Body of pancreas (tissue), 4 donors: Measurements from ENCODE around the gene BICD1. TPM values are rescaled to one million over a fixed set of nuclear protein-coding genes. Genes with fewer than 3 reads are reported as not detected.
"Not testable (repeated sequence)": the region's sequence is repeated elsewhere in the genome, so short reads cannot be mapped to it uniquely, and the experiment has no call there.

Experiments used
- ATAC-seq: fragments of 150-250 bp; one replicate; pipeline ENCODE4 v1.9.1; 2016
- DNase-seq, 4 donors: peaks; one replicate each; pipeline ENCODE4 v3.0.0-alpha.2; 2019
- H3K27ac ChIP-seq, 4 donors: fragments of 200-600 bp; sonication (generic); 1 replicate in 3 of 4; 2 replicates in 1 of 4; pipeline versions ENCODE4 v1.5.1 to v1.6.1; 2016 to 2019; ENCODE audit warnings: mild to moderate bottlenecking in 1 of 4, mixed read lengths in 1 of 4, moderate library complexity in 1 of 4
- H3K27me3 ChIP-seq, 2 donors: fragments of 200-600 bp; sonication (generic); one replicate each; pipeline ENCODE4 v1.6.0; 2016; ENCODE audit warnings: mild to moderate bottlenecking in 1 of 2
- H3K36me3 ChIP-seq, 2 donors: fragments of 200-600 bp; sonication (generic); replicated peaks in 1 of 2; 2 replicates each; pipeline ENCODE4 v1.5.1; 2016; ENCODE audit warnings: low read depth in 2 of 2; ENCODE audit not compliant: insufficient read depth in 1 of 2
- H3K4me1 ChIP-seq: fragments of 200-600 bp; sonication (generic); one replicate; pipeline ENCODE4 v1.6.0; 2016
- H3K4me3 ChIP-seq, 2 donors: fragments of 200-600 bp; sonication (generic); 1 replicate in 1 of 2; 2 replicates in 1 of 2; pipeline ENCODE4 v1.5.1; 2016 to 2019
- H3K9me3 ChIP-seq, 3 donors: fragments of 200-600 bp; sonication (generic); 1 replicate in 2 of 3; 2 replicates in 1 of 3; pipeline ENCODE4 v1.5.1; 2016
- CTCF ChIP-seq, 7 experiments: fragments of 450-650 bp in 4 of 7; fragments of 200-600 bp in 3 of 7; sonication (generic) in 3 of 7; IDR thresholded peaks; one replicate each; pipeline ENCODE4 v1.5.1; 2016 to 2019; ENCODE audit warnings: antibody characterized with exemption in 7 of 7
- POLR2A ChIP-seq, 3 donors: fragments of 450-650 bp; IDR thresholded peaks; one replicate each; pipeline ENCODE4 v1.6.1; 2016; ENCODE audit warnings: antibody characterized with exemption in 3 of 3, mild to moderate bottlenecking in 2 of 3
- WGBS, 2 donors: methylation state at CpG; one replicate each; pipeline ENCODE4 v1.1.5; 2017; 5-methylcytosine and 5-hydroxymethylcytosine counted together
- intact Hi-C: fragments of 100-400 bp; cut with DNase I; formaldehyde crosslinking; loops from one replicate; pipeline ENCODE4 v1.15.1; 2023
- total RNA-seq, 2 donors: library from RNA; depleted of rRNA; stranded (reverse); fragments of >200 nt; gene quantifications; one replicate each; pipeline ENCODE4 v1.1.0, GENCODE V29; 2016

The BICD1 gene
- total RNA-seq, 2 donors from 2014 or later: 3.0 to 6.2 TPM

GRCh38 chr12:32273063-32273522 lies 166.4 kb downstream of the BICD1 start:
- H3K27me3 ChIP-seq: no peaks in the 10 kb centered on the region
- DNase-seq (no peak), ATAC-seq (no peak)
- intact Hi-C loops: no loop called here
- TF ChIP-seq CTCF (IDR thresholded peaks at IDR 0.05): no peak
- TF ChIP-seq POLR2A (IDR thresholded peaks at IDR 0.05): no peak
- 75 to 77% methylated on average over 4 of the region's 4 CpGs for WGBS, 2 donors
- no peak overlapping the region for H3K4me3 ChIP-seq
- H3K36me3 ChIP-seq: no peaks in the 10 kb centered on the region
- no peak overlapping the region for H3K27ac ChIP-seq
- H3K4me1 ChIP-seq: peaks cover 10% of the 10 kb centered on the region
- H3K9me3 ChIP-seq: no peaks in the 10 kb centered on the region

- DNase-seq (no peak), ATAC-seq (no peak)
- Histone ChIP-seq H3K4me3 (no peak overlapping the region), H3K4me1 (peaks cover 10% of the 10 kb centered on the region), H3K27me3 (no peaks in the 10 kb centered on the region), H3K36me3 (no peaks in the 10 kb centered on the region), H3K9me3 (no peaks in the 10 kb centered on the region), H3K27ac (no peak overlapping the region)
- WGBS, 2 donors: 60 to 72% methylated on average over 7 of the region's 7 CpGs
- no peak for TF ChIP-seq CTCF (IDR thresholded peaks at IDR 0.05)
- no peak for TF ChIP-seq POLR2A (IDR thresholded peaks at IDR 0.05)
- intact Hi-C loops: no loop called here
Measured at GRCh38 chr12:32273712-32274111, 167.1 kb downstream of the BICD1 start.

GRCh38 chr12:32274665-32275064 lies 168.0 kb downstream of the BICD1 start:
- Histone ChIP-seq H3K27ac (no peak overlapping the region), H3K9me3 (no peaks in the 10 kb centered on the region), H3K27me3 (no peaks in the 10 kb centered on the region), H3K36me3 (no peaks in the 10 kb centered on the region), H3K4me1 (peaks cover 10% of the 10 kb centered on the region), H3K4me3 (no peak overlapping the region)
- no peak for TF ChIP-seq CTCF (IDR thresholded peaks at IDR 0.05)
- no peak for TF ChIP-seq POLR2A (IDR thresholded peaks at IDR 0.05)
- 92 to 94% methylated on average over 2 of the region's 2 CpGs for WGBS, 2 donors
- no peak for ATAC-seq
- DNase-seq: no peak
- intact Hi-C loops: no loop called here

DNA sequence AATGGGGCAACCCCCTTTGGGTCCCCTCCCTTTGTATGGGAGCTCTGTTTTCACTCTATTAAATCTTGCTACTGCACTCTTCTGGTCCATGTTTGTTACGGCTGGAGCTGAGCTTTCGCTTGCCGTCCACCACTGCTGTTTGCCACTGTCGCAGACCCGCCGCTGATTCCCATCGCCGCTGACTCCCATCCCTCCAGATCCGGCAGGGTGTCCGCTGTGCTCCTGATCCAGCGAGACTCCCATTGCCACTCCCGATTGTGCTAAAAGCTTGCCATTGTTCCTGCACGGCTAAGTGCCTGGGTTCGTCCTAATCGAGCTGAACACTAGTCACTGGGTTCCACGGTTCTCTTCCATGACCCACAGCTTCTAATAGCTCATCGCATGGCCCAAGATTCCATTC lies 168.9 kb downstream of the BICD1 start:
- H3K4me3 ChIP-seq, H3K36me3 ChIP-seq, H3K27ac ChIP-seq, intact Hi-C loops, H3K27me3 ChIP-seq, ATAC-seq, H3K4me1 ChIP-seq, DNase-seq, H3K9me3 ChIP-seq: not testable (repeated sequence)
- WGBS, 2 donors: 86 to 91% methylated on average over 17 of the region's 17 CpGs

DNA sequence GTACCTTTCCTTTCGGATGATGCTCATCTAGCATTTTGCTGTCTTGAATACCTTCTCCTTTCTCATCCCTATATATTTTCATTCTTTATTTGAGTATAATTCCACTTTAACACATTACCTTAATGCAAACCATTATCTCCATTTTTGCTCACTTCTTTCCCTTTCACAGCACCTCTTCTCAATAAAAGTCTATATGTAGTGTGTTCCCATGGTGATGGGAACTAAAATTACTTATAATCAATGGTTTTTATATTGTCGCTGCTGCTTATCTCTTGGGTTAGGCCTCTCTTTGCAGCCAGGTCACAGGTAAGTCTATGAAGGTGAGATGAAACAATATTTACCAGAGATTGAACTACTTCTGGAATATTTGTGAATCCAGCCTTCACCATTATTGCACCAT lies 171.1 kb downstream of the BICD1 start:
- 83 to 84% methylated on average over 2 of the region's 2 CpGs for WGBS, 2 donors
- Histone ChIP-seq H3K4me1 (no peaks in the 10 kb centered on the region), H3K36me3 (no peaks in the 10 kb centered on the region), H3K9me3 (no peaks in the 10 kb centered on the region), H3K4me3 (no peak overlapping the region), H3K27ac (no peak overlapping the region), H3K27me3 (no peaks in the 10 kb centered on the region)
- no peak for TF ChIP-seq POLR2A (IDR thresholded peaks at IDR 0.05)
- no peak for TF ChIP-seq CTCF (IDR thresholded peaks at IDR 0.05)
- intact Hi-C loops: no loop called here
- DNase-seq: no peak
- no peak for ATAC-seq
